Esophagus squamous epithelium (tissue), 5 donors: ENCODE results near the gene MTOR. TPM values are rescaled to one million over a fixed set of nuclear protein-coding genes. Genes with fewer than 3 reads are reported as not detected.

Experiments
- DNase-seq: peaks from one replicate; lab custom pipeline; 2025; lab: John Stamatoyannopoulos, UW
- H3K27ac ChIP-seq, 4 donors: fragments of 200-600 bp; sonication (generic); one replicate each; pipeline ENCODE4 v1.5.1; 2016 to 2019; ENCODE audit warnings: mild to moderate bottlenecking in 1 of 4
- H3K27me3 ChIP-seq, 4 donors: fragments of 200-600 bp; sonication (generic); 1 replicate in 3 of 4; 2 replicates in 1 of 4; pipeline versions ENCODE4 v1.5.1 to v1.6.0; 2017 to 2021; ENCODE audit warnings: antibody characterized with exemption in 1 of 4
- H3K36me3 ChIP-seq, 3 donors: fragments of 200-600 bp; sonication (generic); one replicate each; pipeline ENCODE4 v1.5.1; 2016 to 2019
- H3K4me1 ChIP-seq, 3 donors: fragments of 200-600 bp; sonication (generic); one replicate each; pipeline ENCODE4 v1.5.1; 2017 to 2019
- H3K4me3 ChIP-seq, 4 donors: fragments of 200-600 bp; sonication (generic); 1 replicate in 3 of 4; 2 replicates in 1 of 4; pipeline ENCODE4 v1.5.1; 2016 to 2019; ENCODE audit warnings: mild to moderate bottlenecking in 2 of 4, moderate library complexity in 1 of 4
- H3K9me3 ChIP-seq, 3 donors: fragments of 200-600 bp; sonication (generic); one replicate each; pipeline ENCODE4 v1.5.1; 2016 to 2019
- POLR2A ChIP-seq, 4 donors: fragments of 450-650 bp; IDR thresholded peaks; one replicate each; pipeline ENCODE4 v1.6.1; 2017; ENCODE audit warnings: antibody characterized with exemption in 4 of 4, mild to moderate bottlenecking in 4 of 4, moderate library complexity in 3 of 4
- WGBS, 2 donors: methylation state at CpG; one replicate each; pipeline ENCODE4 v1.1.5; 2018; 5-methylcytosine and 5-hydroxymethylcytosine counted together
- intact Hi-C: fragments of 100-400 bp; cut with DNase I; formaldehyde crosslinking; loops from one replicate; pipeline ENCODE4 v1.15.0; 2022
- total RNA-seq, 4 donors: library from RNA; depleted of rRNA; stranded (reverse); fragments of >200 nt; gene quantifications; one replicate each; pipeline ENCODE4 v1.1.0, GENCODE V29; 2016
- TF ChIP-seq, protein P1 (sequence below), 6 experiments: fragments of 450-650 bp in 4 of 6; fragments of 200-600 bp in 2 of 6; sonication (generic) in 2 of 6; IDR thresholded peaks; one replicate each; pipeline ENCODE4 v1.5.1; 2016 to 2019; ENCODE audit warnings: antibody characterized with exemption in 6 of 6, mild to moderate bottlenecking in 4 of 6, moderate library complexity in 4 of 6
- donor health status: DM: yes; HTN: yes; CAD: no.

The MTOR gene
- total RNA-seq, 4 donors from 2014 or later: 25.4 to 34.2 (median 30.1) TPM

GRCh38 chr1:11295905-11296304 is 33.6 kb upstream of the MTOR start:
- H3K4me3 ChIP-seq: no peak overlapping the region
- TF ChIP-seq POLR2A (IDR thresholded peaks at IDR 0.05): no peak
- TF ChIP-seq, protein P1, sequence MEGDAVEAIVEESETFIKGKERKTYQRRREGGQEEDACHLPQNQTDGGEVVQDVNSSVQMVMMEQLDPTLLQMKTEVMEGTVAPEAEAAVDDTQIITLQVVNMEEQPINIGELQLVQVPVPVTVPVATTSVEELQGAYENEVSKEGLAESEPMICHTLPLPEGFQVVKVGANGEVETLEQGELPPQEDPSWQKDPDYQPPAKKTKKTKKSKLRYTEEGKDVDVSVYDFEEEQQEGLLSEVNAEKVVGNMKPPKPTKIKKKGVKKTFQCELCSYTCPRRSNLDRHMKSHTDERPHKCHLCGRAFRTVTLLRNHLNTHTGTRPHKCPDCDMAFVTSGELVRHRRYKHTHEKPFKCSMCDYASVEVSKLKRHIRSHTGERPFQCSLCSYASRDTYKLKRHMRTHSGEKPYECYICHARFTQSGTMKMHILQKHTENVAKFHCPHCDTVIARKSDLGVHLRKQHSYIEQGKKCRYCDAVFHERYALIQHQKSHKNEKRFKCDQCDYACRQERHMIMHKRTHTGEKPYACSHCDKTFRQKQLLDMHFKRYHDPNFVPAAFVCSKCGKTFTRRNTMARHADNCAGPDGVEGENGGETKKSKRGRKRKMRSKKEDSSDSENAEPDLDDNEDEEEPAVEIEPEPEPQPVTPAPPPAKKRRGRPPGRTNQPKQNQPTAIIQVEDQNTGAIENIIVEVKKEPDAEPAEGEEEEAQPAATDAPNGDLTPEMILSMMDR (IDR thresholded peaks at IDR 0.05): no peak
- 83 to 94% methylated on average over 2 of the region's 2 CpGs for WGBS, 2 donors
- H3K36me3 ChIP-seq: peaks cover 0 to 46% (median 0%) of the 10 kb centered on the region in 3 donors
- no peaks in the 10 kb centered on the region for H3K9me3 ChIP-seq
- intact Hi-C loops: no loop called here
- H3K27ac ChIP-seq: no peak overlapping the region
- no peaks in the 10 kb centered on the region for H3K4me1 ChIP-seq
- DNase-seq: no peak
- H3K27me3 ChIP-seq: no peaks in the 10 kb centered on the region

DNA sequence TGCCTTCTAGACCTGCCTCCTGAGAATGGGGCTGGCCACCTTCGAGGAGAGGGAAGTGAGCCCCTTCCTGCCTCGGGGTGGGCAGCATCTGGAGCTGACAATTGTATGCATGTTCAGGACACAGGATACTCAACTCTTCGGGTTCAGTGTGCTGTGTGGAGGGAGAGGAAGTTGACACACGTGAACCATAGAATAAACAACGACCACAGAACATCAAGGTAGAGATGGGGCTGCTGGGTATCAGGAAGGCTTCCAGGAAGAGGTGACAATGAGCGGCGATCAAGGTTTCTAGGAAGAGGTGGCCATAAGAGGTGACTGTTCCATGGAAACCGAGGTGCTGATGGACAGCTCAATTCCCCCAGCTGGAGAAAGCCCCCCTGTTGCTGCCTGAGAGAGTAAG is 32.6 kb upstream of the MTOR start:
- no peak for DNase-seq
- TF ChIP-seq, protein P1 (IDR thresholded peaks at IDR 0.05): no peak
- TF ChIP-seq POLR2A (IDR thresholded peaks at IDR 0.05): no peak
- 67 to 71% methylated on average over 6 of the region's 8 CpGs for WGBS, 2 donors
- H3K4me1 ChIP-seq: no peaks in the 10 kb centered on the region
- no peak overlapping the region for H3K4me3 ChIP-seq
- H3K36me3 ChIP-seq: peaks cover 0 to 56% (median 0%) of the 10 kb centered on the region in 3 donors
- H3K9me3 ChIP-seq: no peaks in the 10 kb centered on the region
- intact Hi-C loops: no loop called here
- H3K27ac ChIP-seq: no peak overlapping the region
- H3K27me3 ChIP-seq: no peaks in the 10 kb centered on the region

DNA sequence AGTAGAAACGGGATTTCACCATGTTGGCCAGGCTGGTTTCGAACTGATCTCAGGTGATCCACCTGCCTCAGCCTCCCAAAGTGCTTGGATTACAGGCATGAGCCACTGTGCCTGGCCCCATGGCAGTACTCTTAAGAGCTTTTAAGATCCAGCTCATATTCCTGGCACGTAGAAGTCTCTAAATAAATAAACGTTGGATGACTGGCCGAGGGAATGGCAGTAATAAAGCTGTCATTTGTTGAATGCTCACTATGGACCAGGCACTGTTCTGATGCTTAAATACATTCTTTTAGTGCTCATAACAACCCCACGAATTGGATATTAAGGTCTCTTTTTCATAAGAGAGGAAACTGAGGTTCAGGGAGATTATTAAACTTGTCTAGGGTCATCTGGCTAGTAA is 31.5 kb upstream of the MTOR start:
- TF ChIP-seq, protein P1 (IDR thresholded peaks at IDR 0.05): no peak
- TF ChIP-seq POLR2A (IDR thresholded peaks at IDR 0.05): no peak
- no peaks in the 10 kb centered on the region for H3K27me3 ChIP-seq
- no peaks in the 10 kb centered on the region for H3K9me3 ChIP-seq
- H3K4me1 ChIP-seq: no peaks in the 10 kb centered on the region
- no peak overlapping the region for H3K27ac ChIP-seq
- no peak for DNase-seq
- intact Hi-C loops: no loop called here
- H3K4me3 ChIP-seq: no peak overlapping the region
- H3K36me3 ChIP-seq: peaks cover 0 to 67% (median 0%) of the 10 kb centered on the region in 3 donors
- WGBS, 2 donors: 65 to 83% methylated on average over 6 of the region's 6 CpGs

GRCh38 chr1:11291049-11291448 is 28.7 kb upstream of the MTOR start:
- no peak for TF ChIP-seq POLR2A (IDR thresholded peaks at IDR 0.05)
- TF ChIP-seq, protein P1 (IDR thresholded peaks at IDR 0.05): no peak
- H3K4me1 ChIP-seq: no peaks in the 10 kb centered on the region
- intact Hi-C loops: no loop called here
- no peak overlapping the region for H3K27ac ChIP-seq
- H3K36me3 ChIP-seq: peaks cover 0 to 89% (median under 1%) of the 10 kb centered on the region in 3 donors
- H3K9me3 ChIP-seq: no peaks in the 10 kb centered on the region
- DNase-seq: no peak
- no peak overlapping the region for H3K4me3 ChIP-seq
- 61 to 70% methylated on average over 2 of the region's 2 CpGs for WGBS, 2 donors
- no peaks in the 10 kb centered on the region for H3K27me3 ChIP-seq

- H3K27ac ChIP-seq: no peak overlapping the region
- TF ChIP-seq, protein P1 (IDR thresholded peaks at IDR 0.05): no peak
- TF ChIP-seq POLR2A (IDR thresholded peaks at IDR 0.05): no peak
- peaks cover 0 to 82% (median 5%) of the 10 kb centered on the region in 3 donors for H3K36me3 ChIP-seq
- intact Hi-C loops: no loop called here
- 83 to 89% methylated on average over 5 of the region's 5 CpGs for WGBS, 2 donors
- H3K4me3 ChIP-seq: no peak overlapping the region
- no peak for DNase-seq
- no peaks in the 10 kb centered on the region for H3K9me3 ChIP-seq
- no peaks in the 10 kb centered on the region for H3K4me1 ChIP-seq
- H3K27me3 ChIP-seq: no peaks in the 10 kb centered on the region
Measured at GRCh38 chr1:11289064-11289463, 26.7 kb upstream of the MTOR start.
